Right ventricle myocardium inferior (tissue), 1 donor: ENCODE measurements around the gene SLC35F4. TPM values are rescaled to one million over a fixed set of nuclear protein-coding genes. Genes with fewer than 3 reads are reported as not detected.
A peak's percentile ranks its signal among the peaks of the same experiment; 100 is the strongest.
"Not testable (repeated sequence)": the region's sequence is repeated elsewhere in the genome, so short reads cannot be mapped to it uniquely, and the experiment has no call there.

Experiments
- ATAC-seq: fragments of 200-7000 bp; cut with Tn5 transposase; one replicate; pipeline ENCODE4 v1.9.1; 2020; ENCODE audit warnings: mild to moderate bottlenecking, moderate library complexity
- DNase-seq: peaks from one replicate; pipeline ENCODE4 v3.0.0; 2021; ENCODE audit errors: missing footprints
- intact Hi-C: fragments of 100-400 bp; cut with DNase I; formaldehyde crosslinking; loops from one replicate; pipeline ENCODE4 v1.11.0; 2022
- total RNA-seq: library from RNA; stranded (reverse); fragmentation: NEBNext Ultra II Directional; extraction: Animal tissue kit (Norgen Biotek cat#: 25700); gene quantifications from one replicate; pipeline ENCODE4 v1.2.1, GENCODE V29; 2021
- donor health status: DM: no; HTN: yes; CAD: no; lungs with severe emphysema.

Gene SLC35F4
- total RNA-seq, 1 donor from 2014 or later, result not detected

- DNase-seq, intact Hi-C loops, ATAC-seq: not testable (repeated sequence)
These were observed 10.2 kb downstream of the SLC35F4 start for GRCh38 chr14:57855666-57856065.

DNA sequence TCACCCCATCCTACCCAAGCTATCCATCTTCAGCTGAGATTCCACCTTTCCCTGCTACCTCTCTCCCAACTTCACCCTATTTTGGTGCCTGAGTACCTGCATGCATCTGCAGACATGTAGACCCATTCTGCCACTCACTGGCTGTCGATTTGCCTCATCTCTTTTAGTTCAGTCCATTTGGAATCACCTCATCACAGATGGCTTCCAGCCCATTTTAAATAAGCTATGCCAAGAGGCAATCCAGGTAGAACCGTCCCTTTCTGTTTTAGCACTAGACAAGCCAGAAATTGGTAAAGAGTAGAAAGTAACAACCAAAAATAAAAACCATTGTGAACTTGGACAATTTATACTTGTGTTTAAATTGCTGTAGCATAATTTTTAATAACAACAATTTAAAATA lies 11.3 kb downstream of the SLC35F4 start:
- DNase-seq, result no peak
- ATAC-seq, result no peak
- intact Hi-C loops, result no loop called here

GRCh38 chr14:57851354-57851753 lies 14.5 kb downstream of the SLC35F4 start:
- DNase-seq (no peak), ATAC-seq (no peak)
- intact Hi-C loops, result no loop called here

GRCh38 chr14:57848786-57849185 lies 17.1 kb downstream of the SLC35F4 start:
- intact Hi-C loops, result no loop called here
- ATAC-seq, result no peak
- DNase-seq, result no peak

DNA sequence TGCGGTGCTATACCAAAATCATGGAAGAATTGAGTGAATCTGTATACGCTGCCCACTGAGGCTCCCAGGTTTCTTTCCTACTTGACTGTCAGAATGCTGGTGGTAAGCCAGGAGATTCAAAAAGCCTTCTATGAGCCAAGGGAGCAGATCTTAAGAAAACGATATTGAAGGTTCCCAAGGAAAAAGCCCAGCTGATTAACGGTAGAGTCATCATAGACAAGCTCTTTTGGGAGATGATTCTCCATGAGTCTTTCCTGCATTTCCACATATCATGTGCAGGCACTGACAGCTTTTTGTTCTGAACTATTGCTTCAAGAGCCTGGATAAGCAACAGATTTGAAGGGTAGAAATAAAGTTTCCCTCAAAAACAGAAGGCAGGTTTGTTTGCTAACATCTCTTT lies 17.5 kb downstream of the SLC35F4 start:
- no peak for DNase-seq
- intact Hi-C loops, result no loop called here
- no peak for ATAC-seq

GRCh38 chr14:57847706-57848105 lies 18.2 kb downstream of the SLC35F4 start:
- no peak for ATAC-seq
- DNase-seq, result no peak
- intact Hi-C loops, result no loop called here

GRCh38 chr14:57847096-57847495 lies 18.8 kb downstream of the SLC35F4 start:
- ATAC-seq (no peak), DNase-seq (no peak)
- intact Hi-C loops, result no loop called here

DNA sequence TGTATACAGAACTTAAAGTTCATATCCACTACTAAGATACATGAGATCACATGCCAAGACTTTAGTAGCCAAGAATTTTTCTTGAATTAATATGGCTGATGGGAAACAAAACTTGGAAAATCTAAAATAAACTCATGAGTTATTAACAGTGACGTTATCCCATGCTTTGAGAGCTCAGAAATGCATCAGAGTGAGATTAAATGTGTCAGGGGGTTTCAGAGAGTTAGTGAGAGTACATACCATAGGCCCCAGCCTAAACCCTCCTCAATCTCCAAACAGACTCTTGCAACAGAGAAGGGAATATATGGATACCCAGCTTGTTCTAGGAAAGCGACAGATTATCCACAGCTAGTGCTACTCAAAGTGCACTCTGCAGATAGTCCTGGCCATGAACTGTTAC lies 19.3 kb downstream of the SLC35F4 start:
- DNase-seq (no peak), ATAC-seq (peak; percentile 16)
- intact Hi-C loops, result no loop called here

DNA sequence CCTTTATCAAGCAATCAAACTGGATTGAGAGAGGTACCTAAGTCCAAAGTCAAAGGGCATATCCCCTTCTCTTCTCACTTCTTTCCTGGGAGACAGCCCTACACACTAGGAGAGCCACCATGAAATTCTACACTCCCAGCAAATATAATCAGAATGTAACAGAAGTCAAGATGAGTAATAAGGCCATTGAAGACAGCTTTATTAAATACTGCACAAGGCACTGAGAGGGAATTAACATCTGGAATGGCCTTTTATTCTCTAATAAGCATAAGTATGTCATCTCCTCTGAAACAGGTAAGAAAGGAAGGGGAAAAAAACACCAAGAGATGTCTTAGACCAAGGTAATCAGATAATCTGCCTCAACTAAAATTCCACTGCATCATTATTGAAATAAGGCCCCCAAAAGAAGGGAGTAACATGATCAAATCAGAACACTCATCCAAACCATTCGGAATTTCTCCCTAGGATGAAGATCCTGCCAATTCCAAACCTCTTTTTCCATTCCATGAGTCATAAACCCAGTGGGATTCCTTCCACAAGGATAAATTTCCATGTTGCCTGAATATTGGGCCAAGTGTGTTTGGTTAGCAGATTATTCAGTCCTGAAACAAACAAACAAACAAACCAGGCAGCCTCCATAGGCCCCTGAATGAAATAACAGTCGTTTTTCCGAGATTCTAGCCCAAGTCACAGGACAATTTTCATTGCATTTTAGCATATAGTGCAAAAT lies 19.9 kb downstream of the SLC35F4 start:
- intact Hi-C loops, result no loop called here
- DNase-seq, result no peak
- ATAC-seq, result no peak

GRCh38 chr14:57845316-57845715 lies 20.6 kb downstream of the SLC35F4 start:
- intact Hi-C loops, result no loop called here
- no peak for DNase-seq
- ATAC-seq, result no peak

- intact Hi-C loops, result no loop called here
- DNase-seq (no peak), ATAC-seq (no peak)
These were observed 28.6 kb downstream of the SLC35F4 start for GRCh38 chr14:57837267-57837666.

DNA sequence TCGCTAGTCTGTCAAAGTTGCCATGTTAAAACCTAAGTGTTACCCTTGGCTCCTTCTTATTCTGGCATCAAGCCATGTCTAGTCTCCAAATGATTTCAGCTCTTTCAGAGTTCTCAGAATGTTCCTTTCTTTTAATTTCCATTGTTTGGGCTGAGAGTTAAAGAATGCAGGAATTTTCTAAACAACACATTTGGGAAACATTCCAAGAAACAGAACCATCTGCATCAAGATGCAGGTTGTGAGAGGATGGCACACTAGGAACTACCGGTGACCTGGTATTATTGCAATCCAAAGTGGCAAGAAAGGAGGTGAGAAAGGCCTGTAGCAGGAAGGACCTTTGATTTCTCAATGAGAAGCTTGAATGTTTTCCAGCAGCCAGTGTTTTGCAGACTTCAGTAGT lies 30.1 kb downstream of the SLC35F4 start:
- intact Hi-C loops, result no loop called here
- ATAC-seq, result no peak
- no peak for DNase-seq

DNA sequence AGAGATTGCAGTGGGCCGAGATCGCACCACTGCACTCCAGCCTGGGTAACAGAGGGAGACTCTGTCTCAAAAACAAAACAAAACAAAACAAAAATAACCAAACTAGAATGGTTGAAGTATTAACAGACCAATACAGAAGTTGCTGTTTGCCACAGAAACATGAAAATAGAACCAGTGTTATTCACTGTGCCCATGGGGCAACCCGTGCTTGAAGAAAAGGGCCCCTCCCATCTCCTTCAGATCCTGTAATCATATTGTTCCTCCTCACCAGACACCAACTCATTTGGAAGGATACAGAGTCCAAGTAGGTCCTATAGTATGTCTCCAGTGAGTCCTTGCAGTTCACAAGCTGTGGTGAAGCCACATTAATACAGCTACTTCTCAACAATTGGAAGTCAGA lies 30.9 kb downstream of the SLC35F4 start:
- ATAC-seq, result no peak
- intact Hi-C loops, result no loop called here

GRCh38 chr14:57834001-57834598 lies 31.8 kb downstream of the SLC35F4 start:
- no peak for DNase-seq
- intact Hi-C loops, result no loop called here
- no peak for ATAC-seq

More for the DNA sequence above, 30.9 kb downstream of the SLC35F4 start:
- DNase-seq, result no peak

- ATAC-seq, result peak; percentile 28
- DNase-seq, result no peak
- intact Hi-C loops, result no loop called here
These were observed 32.6 kb downstream of the SLC35F4 start for GRCh38 chr14:57833323-57833722.

DNA sequence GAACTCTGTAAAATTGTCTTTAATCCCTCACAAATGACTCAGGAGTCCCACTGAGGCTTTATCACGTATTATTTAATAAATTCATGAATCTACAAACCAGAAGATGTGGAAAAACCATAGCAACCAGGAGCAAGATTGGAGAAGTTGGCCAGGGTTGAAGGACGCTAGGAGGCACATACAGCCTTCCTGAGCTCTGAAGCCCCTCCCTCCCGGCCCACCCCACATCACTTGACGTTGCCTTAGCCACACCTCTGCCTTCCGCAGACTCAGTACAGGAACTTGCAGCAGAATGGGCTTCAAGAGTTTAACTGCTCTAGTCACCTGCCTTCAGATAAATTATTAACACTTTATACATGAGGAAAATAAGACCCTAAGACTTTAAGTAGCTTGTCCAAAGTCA lies 33.9 kb downstream of the SLC35F4 start:
- intact Hi-C loops, result no loop called here
- ATAC-seq, result no peak
- no peak for DNase-seq

GRCh38 chr14:57828713-57829112 lies 37.2 kb downstream of the SLC35F4 start:
- DNase-seq (no peak), ATAC-seq (no peak)
- intact Hi-C loops, result no loop called here

DNA sequence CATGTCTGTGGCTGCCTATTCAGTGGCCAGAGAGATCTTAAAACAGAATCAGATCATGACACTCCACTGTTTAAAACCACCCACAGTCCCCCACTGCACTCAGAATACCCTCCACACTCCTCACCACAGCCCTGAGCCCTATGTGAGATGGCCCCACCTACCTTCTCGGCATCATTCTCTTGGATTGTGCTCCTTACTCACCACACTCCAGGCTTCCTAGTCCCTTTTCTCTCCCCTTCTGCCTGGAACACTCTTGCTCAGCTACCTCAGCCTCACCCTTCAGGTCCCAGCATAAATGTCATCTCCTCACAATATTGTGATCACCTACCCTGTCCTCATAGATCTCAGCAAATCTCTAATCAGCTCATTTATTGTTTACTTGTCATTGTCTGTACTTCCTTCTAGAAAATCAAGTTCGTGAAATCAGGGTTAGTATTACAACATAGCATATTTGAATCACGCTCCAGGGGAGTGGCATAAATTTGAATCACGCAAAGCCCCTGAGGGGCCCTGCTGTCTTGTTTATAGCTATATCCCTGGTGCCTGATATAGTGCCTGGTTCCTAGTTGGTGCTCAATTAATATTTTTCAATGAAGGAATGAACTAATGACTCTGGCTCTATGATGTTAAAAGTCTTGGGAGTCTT lies 42.8 kb downstream of the SLC35F4 start:
- intact Hi-C loops, result no loop called here
- no peak for ATAC-seq
- no peak for DNase-seq

DNA sequence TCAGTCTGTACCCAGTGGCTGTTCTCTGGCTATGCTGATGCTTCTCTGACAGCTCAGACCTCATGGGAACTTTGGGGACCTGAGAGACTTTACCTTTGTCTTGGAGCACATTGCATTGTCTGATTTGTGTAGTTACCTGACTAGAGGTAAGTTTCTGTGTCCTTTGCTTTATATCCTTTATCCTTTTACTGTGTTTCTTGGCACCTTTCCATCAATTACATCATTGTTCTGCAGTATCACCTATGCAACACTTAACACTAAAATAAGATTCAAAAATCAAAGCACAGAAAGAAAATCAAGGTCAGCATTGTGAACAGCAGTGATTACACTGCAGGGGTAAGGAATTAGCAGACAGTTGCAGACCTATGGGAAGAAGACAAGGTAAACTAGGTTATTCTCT lies 43.8 kb downstream of the SLC35F4 start:
- DNase-seq (no peak), ATAC-seq (no peak)
- intact Hi-C loops, result no loop called here

GRCh38 chr14:57820581-57820980 lies 45.3 kb downstream of the SLC35F4 start:
- DNase-seq (no peak), ATAC-seq (no peak)
- intact Hi-C loops, result no loop called here
